Subcutaneous preadipocyte (primary cell): ENCODE data around the gene RFNG. TPM values are rescaled to one million over a fixed set of nuclear protein-coding genes. Genes with fewer than 3 reads are reported as not detected.

Source experiments
- total RNA-seq: library from RNA; depleted of rRNA; stranded (reverse); fragments of >200 nt; gene quantifications from 2 replicates; pipeline ENCODE4 v1.2.3, GENCODE V29; 2012

The RFNG gene
- total RNA-seq: 29.8 and 38.5 TPM in 2 replicates

GRCh38 chr17:82051776-82052637, at the start of gene RFNG, which contains the start of gene GPS1:
Gene RFNG, minus strand, starts transcription at chr17:82051811. Its CDS starts 45 bp downstream, at chr17:82051766.
Gene GPS1, plus strand, starts transcription at chr17:82051898. Its CDS starts 34 bp downstream, at chr17:82051932.

GRCh38 chr17:82098169-82098938, 46.7 kb upstream of the RFNG start, which contains the start of gene FASN:
Gene FASN, minus strand, starts transcription at chr17:82098236. Its CDS starts 1,791 bp downstream, at chr17:82096445.

GRCh38 chr17:82065638-82066303, 14.2 kb upstream of the RFNG start, which contains the start of gene DUS1L:
Gene DUS1L, minus strand, starts transcription at chr17:82065804. Its CDS starts 745 bp downstream, at chr17:82065059.

GRCh38 chr17:82037092-82037888, 14.3 kb downstream of the RFNG start, which contains the start of gene DCXR:
Gene DCXR, minus strand, starts transcription at chr17:82037697. Its CDS starts 15 bp downstream, at chr17:82037682.

GRCh38 chr17:82031303-82031884, 20.2 kb downstream of the RFNG start, which contains the start of gene RAC3:
Gene RAC3, plus strand, starts transcription at chr17:82031678. Its CDS starts 84 bp downstream, at chr17:82031762.

GRCh38 chr17:82022981-82023446, 28.6 kb downstream of the RFNG start, which contains the start of gene LRRC45:
Gene LRRC45, plus strand, starts transcription at chr17:82023305. Its CDS starts 339 bp downstream, at chr17:82023644.

GRCh38 chr17:82022310-82022980, 29.2 kb downstream of the RFNG start, which contains the start of gene CENPX:
Gene CENPX, minus strand, starts transcription at chr17:82022878. Its CDS starts 17 bp downstream, at chr17:82022861.

Other genes with a start within 250 kb of the RFNG start
- gene GCGR, start 247.7 kb downstream of the RFNG start, total RNA-seq: not detected in 2 replicates
- 63.1 and 87.8 TPM in 2 replicates for gene MCRIP1, start 218.5 kb downstream of the RFNG start, total RNA-seq
- gene PPP1R27, start 216.8 kb downstream of the RFNG start, total RNA-seq: not detected in 2 replicates
- gene P4HB, start 191.3 kb downstream of the RFNG start, total RNA-seq: 794 and 796 TPM in 2 replicates
- gene ARHGDIA, start 180.5 kb downstream of the RFNG start, total RNA-seq: 158 and 179 TPM in 2 replicates
- gene ALYREF, start 160.2 kb downstream of the RFNG start, total RNA-seq: 145 and 149 TPM in 2 replicates
- 110 and 193 TPM in 2 replicates for gene ANAPC11, start 160.1 kb downstream of the RFNG start, total RNA-seq
- under 0.01 TPM in 2 replicates for gene NPB, start 149.6 kb downstream of the RFNG start, total RNA-seq
- 51.1 and 75.5 TPM in 2 replicates for gene PCYT2, start 140.4 kb downstream of the RFNG start, total RNA-seq
- gene SIRT7, start 133.6 kb downstream of the RFNG start, total RNA-seq: 17.6 and 22.1 TPM in 2 replicates
- 10.3 and 13.9 TPM in 2 replicates for gene MAFG, start 124.1 kb downstream of the RFNG start, total RNA-seq
- gene PYCR1, start 114.5 kb downstream of the RFNG start, total RNA-seq: 33.8 and 43.7 TPM in 2 replicates
- gene MYADML2, start 104.6 kb downstream of the RFNG start, total RNA-seq: not detected in 2 replicates
- gene NOTUM, start 90.6 kb downstream of the RFNG start, total RNA-seq: not detected in 2 replicates
- 23.1 and 25.8 TPM in 2 replicates for gene ASPSCR1, start 74.2 kb downstream of the RFNG start, total RNA-seq
- 43.0 and 46.9 TPM in 2 replicates for gene CENPX, start 28.9 kb downstream of the RFNG start, total RNA-seq
- 16.2 and 16.9 TPM in 2 replicates for gene LRRC45, start 28.5 kb downstream of the RFNG start, total RNA-seq
- 7.8 and 16.2 TPM in 2 replicates for gene RAC3, start 20.1 kb downstream of the RFNG start, total RNA-seq
- gene DCXR, start 14.1 kb downstream of the RFNG start, total RNA-seq: 47.7 and 62.1 TPM in 2 replicates
- 105 and 113 TPM in 2 replicates for gene GPS1, start 87 bp upstream of the RFNG start, total RNA-seq
- gene DUS1L, start 14.0 kb upstream of the RFNG start, total RNA-seq: 56.2 and 74.1 TPM in 2 replicates
- 231 and 392 TPM in 2 replicates for gene FASN, start 46.4 kb upstream of the RFNG start, total RNA-seq
- 18.7 and 26.6 TPM in 2 replicates for gene CCDC57, start 161.0 kb upstream of the RFNG start, total RNA-seq
- 64.7 and 108 TPM in 2 replicates for gene SLC16A3, start 177.2 kb upstream of the RFNG start, total RNA-seq
- gene CSNK1D, start 221.9 kb upstream of the RFNG start, total RNA-seq: 37.1 and 48.5 TPM in 2 replicates